GM13976 (cell line): ENCODE data around the gene ATP1B2.

Experiments used
- DNase-seq: peaks from one replicate; pipeline ENCODE4 v3.0.0; 2012; ENCODE audit warnings: low spot score
- in situ Hi-C: fragments of 300-500 bp; cut with MboI; formaldehyde crosslinking; loops from one replicate; pipeline ENCODE4 v1.12.0; 2022; ENCODE audit warnings: low sequenced_read_pairs, mixed read lengths, inconsistent platforms; ENCODE audit not compliant: unreplicated experiment
- TF ChIP-seq, protein P1 (sequence below): IDR thresholded peaks from 2 replicates; pipeline ENCODE4 v1.5.1; 2012; ENCODE audit warnings: borderline replicate concordance, mild to moderate bottlenecking; ENCODE audit not compliant: insufficient read depth; ENCODE audit errors: extremely low read depth, missing control alignments, control extremely low read depth

ATP1B2 gene

DNA sequence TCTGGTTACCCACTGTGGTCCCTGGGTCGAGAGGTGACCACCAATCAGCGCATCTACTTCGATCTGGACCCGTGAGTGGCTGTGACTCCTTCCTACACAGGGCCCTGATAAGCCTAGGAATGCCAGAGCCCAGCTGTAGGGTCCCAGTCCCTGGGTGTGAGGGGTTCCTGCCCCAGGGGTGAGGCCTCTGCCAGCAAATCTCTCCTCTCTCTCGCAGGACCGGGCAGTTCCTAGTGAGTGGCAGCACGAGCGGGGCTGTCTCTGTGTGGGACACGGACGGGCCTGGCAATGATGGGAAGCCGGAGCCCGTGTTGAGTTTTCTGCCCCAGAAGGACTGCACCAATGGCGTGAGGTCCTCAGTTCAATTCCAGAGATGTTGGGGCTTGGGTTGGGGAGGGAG lies 52.0 kb downstream of the ATP1B2 start:
- in situ Hi-C loops = no loop called here
- TF ChIP-seq, protein P1, sequence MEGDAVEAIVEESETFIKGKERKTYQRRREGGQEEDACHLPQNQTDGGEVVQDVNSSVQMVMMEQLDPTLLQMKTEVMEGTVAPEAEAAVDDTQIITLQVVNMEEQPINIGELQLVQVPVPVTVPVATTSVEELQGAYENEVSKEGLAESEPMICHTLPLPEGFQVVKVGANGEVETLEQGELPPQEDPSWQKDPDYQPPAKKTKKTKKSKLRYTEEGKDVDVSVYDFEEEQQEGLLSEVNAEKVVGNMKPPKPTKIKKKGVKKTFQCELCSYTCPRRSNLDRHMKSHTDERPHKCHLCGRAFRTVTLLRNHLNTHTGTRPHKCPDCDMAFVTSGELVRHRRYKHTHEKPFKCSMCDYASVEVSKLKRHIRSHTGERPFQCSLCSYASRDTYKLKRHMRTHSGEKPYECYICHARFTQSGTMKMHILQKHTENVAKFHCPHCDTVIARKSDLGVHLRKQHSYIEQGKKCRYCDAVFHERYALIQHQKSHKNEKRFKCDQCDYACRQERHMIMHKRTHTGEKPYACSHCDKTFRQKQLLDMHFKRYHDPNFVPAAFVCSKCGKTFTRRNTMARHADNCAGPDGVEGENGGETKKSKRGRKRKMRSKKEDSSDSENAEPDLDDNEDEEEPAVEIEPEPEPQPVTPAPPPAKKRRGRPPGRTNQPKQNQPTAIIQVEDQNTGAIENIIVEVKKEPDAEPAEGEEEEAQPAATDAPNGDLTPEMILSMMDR = no peak
- no peak for DNase-seq

DNA sequence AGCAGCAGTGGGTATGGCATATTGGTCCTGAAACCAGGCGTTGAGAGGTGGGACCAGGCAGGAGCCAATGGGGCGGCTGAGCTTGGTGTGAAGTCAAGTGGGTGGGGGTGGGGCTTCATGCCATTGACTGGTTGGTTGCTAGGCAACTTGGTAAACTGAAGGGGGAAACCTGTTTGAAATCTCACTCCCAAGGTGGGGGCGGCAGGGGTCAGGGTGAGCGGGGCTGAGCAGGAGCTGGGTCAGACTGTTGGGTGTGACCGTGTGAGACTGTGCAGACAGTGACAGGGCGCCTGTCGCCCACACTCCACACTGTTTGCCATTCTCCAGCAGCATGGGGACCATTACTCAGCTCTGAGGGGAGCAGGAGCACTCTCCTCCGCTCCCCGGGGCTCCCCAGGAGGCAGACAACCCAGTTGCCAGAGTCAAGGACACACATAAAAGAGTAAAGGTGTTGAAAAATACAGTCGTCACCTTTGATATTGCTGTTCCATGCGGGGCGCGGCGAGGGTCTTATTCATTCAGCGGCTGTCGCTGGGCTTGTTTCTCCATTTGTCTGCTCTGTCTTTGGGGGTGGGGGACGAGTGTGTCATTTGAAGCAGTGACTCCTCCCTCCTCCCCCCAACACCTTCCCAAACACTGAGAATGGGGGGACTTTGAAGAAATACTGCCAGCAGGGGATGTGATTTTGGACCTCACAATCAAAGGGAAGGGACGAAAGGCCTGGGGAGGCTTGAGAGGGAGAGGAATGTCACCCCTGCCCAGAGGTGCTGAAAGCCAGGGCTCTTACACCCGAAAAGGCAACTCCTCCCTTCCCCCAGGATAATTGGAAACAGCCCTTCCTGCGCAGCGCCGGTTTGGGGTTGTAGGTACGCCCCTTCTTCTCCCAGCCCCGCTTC lies 53.1 kb downstream of the ATP1B2 start:
- no peak for DNase-seq
- TF ChIP-seq, protein P1 = no peak
- in situ Hi-C loops = no loop called here

DNA sequence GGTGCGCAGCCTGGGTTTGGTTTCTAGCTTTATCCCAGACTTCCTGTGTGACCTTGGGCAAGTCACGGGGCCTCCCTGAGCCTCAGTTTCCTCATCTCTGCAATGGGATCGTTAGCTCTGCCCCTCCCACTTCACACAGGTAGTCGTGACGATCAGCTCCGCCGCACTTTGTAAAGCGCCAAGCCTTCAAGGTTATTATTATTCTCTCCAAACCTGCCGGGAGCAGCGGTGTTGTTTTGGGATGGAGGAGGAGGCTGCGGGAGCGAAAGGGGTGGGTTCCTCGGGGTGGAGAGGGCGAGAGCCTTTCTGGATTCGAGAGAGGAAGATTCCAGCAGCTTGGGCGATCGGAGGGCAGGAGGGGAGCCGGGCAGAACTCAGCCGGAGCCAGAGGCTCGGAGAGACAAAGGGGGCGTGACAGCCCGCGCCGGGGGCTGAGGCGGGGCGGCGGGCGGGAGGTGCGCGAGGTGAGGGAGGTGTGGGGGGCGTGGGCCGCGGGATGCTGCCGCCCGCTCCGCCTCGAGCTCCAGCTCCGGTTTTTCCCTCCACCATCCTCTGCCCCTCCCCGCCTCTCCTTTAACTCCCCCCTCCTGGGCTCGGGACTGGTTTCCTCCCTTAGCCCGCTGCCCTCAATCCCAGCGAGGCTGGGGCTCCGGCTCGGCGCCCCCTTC lies 54.0 kb downstream of the ATP1B2 start, which contains the start of gene EFNB3:
EFNB3 (plus strand) TSS at position 602 of the 668 bp plus-strand sequence. CDS start 397 bp downstream, outside the sequence.
- DNase-seq = no peak
- in situ Hi-C loops = no loop called here
- TF ChIP-seq, protein P1 = no peak

DNA sequence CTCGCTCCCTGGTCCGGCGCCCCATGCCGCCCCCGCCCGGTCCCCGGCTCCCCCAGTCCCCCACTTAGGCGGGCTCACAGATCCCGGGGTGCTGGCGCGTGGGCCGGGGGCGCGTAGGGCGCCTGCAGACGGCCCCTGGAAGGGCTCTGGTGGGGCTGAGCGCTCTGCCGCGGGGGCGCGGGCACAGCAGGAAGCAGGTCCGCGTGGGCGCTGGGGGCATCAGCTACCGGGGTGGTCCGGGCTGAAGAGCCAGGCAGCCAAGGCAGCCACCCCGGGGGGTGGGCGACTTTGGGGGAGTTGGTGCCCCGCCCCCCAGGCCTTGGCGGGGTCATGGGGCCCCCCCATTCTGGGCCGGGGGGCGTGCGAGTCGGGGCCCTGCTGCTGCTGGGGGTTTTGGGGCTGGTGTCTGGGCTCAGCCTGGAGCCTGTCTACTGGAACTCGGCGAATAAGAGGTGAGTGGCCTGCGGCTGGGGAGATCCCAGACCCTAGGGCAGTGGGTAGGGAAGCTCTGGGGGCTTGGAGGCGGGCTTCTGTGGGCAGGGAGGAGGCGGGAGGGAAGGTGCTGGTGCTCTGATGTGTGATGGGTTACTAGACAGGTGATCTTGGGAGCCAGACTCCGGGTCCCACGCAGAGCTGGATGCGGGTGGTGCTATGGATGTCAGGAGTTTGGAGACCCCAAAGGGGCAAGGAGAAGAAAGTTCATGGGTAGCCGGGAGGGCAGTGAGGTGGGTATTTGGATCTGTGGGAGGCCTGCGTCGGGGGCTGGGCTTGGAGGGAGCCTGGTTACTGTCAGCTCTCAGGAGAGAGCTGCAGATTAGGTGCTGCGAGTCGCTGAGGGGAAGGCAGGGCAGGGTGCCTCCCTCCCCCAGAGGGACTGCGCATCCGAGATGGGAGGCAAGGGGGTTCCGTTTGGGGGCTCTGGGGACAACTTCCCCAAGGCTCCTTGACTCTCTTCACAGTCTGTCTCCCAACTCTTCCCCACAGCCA lies 54.8 kb downstream of the ATP1B2 start:
- TF ChIP-seq, protein P1 = no peak
- DNase-seq = no peak
- in situ Hi-C loops = no loop called here

DNA sequence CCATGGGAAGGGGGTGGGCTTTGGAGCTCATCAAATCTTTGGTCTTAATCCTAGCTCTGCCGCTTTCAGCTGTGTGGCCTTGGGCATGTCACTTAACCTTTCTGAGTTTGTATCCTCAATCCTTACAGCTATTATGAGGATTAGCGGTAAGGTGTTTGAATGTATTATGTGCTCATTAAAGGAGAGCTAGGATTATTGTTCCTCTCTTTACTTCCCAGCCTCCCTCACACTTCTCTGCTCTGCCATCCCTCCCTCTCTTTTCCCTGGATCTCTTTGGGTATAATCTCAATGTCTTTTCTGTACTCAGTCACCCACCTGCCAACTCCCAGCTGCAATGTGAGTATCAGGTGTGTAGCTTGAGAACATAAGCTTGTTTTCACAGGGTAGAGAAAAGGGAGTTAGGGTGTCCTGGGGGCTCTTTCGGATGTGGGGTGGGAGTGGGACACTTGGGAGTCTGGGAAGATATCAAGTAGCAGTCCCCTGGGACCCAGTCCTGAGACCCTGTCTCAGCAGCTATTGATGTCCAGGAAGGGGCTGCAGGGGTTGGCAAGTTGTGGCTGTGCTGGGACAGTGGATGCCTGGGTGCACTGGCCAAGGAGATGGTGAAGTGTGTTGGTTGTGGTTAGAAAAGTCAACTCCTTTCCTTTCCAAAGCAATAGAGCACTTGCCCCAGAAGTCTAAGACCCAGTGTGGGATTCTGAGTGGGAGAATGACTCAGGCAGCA lies 56.1 kb downstream of the ATP1B2 start:
- TF ChIP-seq, protein P1 = no peak
- in situ Hi-C loops = no loop called here

More for the DNA sequence above, 56.1 kb downstream of the ATP1B2 start:
- no peak for DNase-seq
